CD4-positive, alpha-beta memory T cell (primary cell): ENCODE data around the gene UBE2L6. TPM values are rescaled to one million over a fixed set of nuclear protein-coding genes. Genes with fewer than 3 reads are reported as not detected.

Experiments
- CTCF ChIA-PET: fragments of 350-600 bp; sonication (Branson Sonifier 250); formaldehyde crosslinking; loops from one replicate; lab custom pipeline; 2021; ENCODE audit warnings: inconsistent platforms; ENCODE audit not compliant: partially characterized antibody; lab: Charles Lee
- POLR2A ChIA-PET: fragments of 350-600 bp; sonication (Branson Sonifier 250); formaldehyde crosslinking; loops from one replicate; lab custom pipeline; 2021; ENCODE audit not compliant: partially characterized antibody; lab: Charles Lee
- DNase-seq, 5 donors: peaks; one replicate each; pipeline versions ENCODE4 v3.0.0 to v3.0.0-alpha.2; 2020 to 2022; ENCODE audit warnings: mixed read lengths in 1 of 5
- H3K27ac ChIP-seq: one replicate; pipeline ENCODE4 v1.7.0; 2013; ENCODE audit warnings: low read depth, low read length
- H3K27me3 ChIP-seq: 2 replicates; pipeline ENCODE4 v1.7.0; 2013; ENCODE audit warnings: mild to moderate bottlenecking, low read length, moderate library complexity; ENCODE audit not compliant: insufficient read depth
- H3K36me3 ChIP-seq: 2 replicates; pipeline ENCODE4 v1.7.0; 2013; ENCODE audit warnings: mild to moderate bottlenecking, low read length, moderate library complexity; ENCODE audit not compliant: insufficient read depth
- H3K4me1 ChIP-seq: 2 replicates; pipeline ENCODE4 v1.7.0; 2013; ENCODE audit warnings: mild to moderate bottlenecking, low read length, moderate library complexity; ENCODE audit not compliant: insufficient read depth
- H3K4me3 ChIP-seq, 2 donors: one replicate each; pipeline ENCODE4 v1.7.0; 2013; ENCODE audit warnings: low read length in 2 of 2, mild to moderate bottlenecking in 1 of 2
- H3K9me3 ChIP-seq, 2 donors: one replicate each; pipeline ENCODE4 v1.7.0; 2013; ENCODE audit warnings: low read length in 2 of 2, control low read depth in 1 of 2; ENCODE audit not compliant: control insufficient read depth in 1 of 2
- H3K27ac Mint-ChIP-seq, 7 donors: one replicate each; pipeline ENCODE4 v1.8.0; 2020 to 2021; ENCODE audit warnings: mixed read lengths in 7 of 7, mild to moderate bottlenecking in 6 of 7, inconsistent platforms in 3 of 7, moderate library complexity in 3 of 7
- H3K27me3 Mint-ChIP-seq, 2 donors: one replicate each; pipeline ENCODE4 v1.8.0; 2020 to 2021; ENCODE audit warnings: mixed read lengths in 2 of 2
- H3K36me3 Mint-ChIP-seq, 2 donors: one replicate each; pipeline ENCODE4 v1.8.0; 2020 to 2021; ENCODE audit warnings: mixed read lengths in 2 of 2, inconsistent platforms in 1 of 2, mild to moderate bottlenecking in 1 of 2
- H3K4me1 Mint-ChIP-seq, 4 donors: one replicate each; pipeline ENCODE4 v1.8.0; 2020 to 2021; ENCODE audit warnings: mixed read lengths in 4 of 4, mild to moderate bottlenecking in 1 of 4
- H3K4me3 Mint-ChIP-seq, 8 donors: one replicate each; pipeline ENCODE4 v1.8.0; 2020 to 2021; ENCODE audit warnings: mixed read lengths in 8 of 8, mild to moderate bottlenecking in 7 of 8, moderate library complexity in 6 of 8, inconsistent platforms in 3 of 8
- H3K9me3 Mint-ChIP-seq, 8 donors: one replicate each; pipeline ENCODE4 v1.8.0; 2020 to 2021; ENCODE audit warnings: mixed read lengths in 8 of 8, mild to moderate bottlenecking in 5 of 8, inconsistent platforms in 3 of 8, moderate library complexity in 1 of 8
- intact Hi-C: fragments of 100-400 bp; cut with micrococcal nuclease; formaldehyde crosslinking; loops from one replicate; pipeline ENCODE4 v1.15.1; 2023
- polyA plus RNA-seq, 2 donors: library from polyadenylated mRNA; unstranded; fragments of 300-500 nt; fragmentation: Illumina TruSeq; gene quantifications; one replicate each; pipeline ENCODE4 v1.2.3, GENCODE V29; 2021
- total RNA-seq, 2 experiments: library from RNA; stranded (reverse); gene quantifications; one replicate each; pipeline ENCODE4 v1.2.3, GENCODE V29; 2021

The UBE2L6 gene
- total and polyA plus RNA-seq, 4 experiments from 2014 or later, result 79.7 to 320 (median 170) TPM

GRCh38 chr11:57502376-57502775, 65.1 kb downstream of the UBE2L6 start:
- Mint-ChIP-seq H3K9me3 (no peaks in the 10 kb centered on the region), H3K4me1 (peaks cover 0 to 3% (median 0%) of the 10 kb centered on the region in 4 donors), H3K27me3 (no peaks in the 10 kb centered on the region), H3K4me3 (no peak overlapping the region), H3K27ac (peak overlapping the region in 1 of 7 donors; percentile 63), H3K36me3 (peaks cover 15 to 27% of the 10 kb centered on the region in 2 donors)
- POLR2A ChIA-PET, result interaction anchor here (1.9 kb wide), 1 partner anchor 13 kb away, joined by 5 read pairs; the partner anchor contains the start of gene SLC43A1
- Histone ChIP-seq H3K27me3 (no peaks in the 10 kb centered on the region), H3K27ac (no peak overlapping the region), H3K4me1 (no peaks in the 10 kb centered on the region), H3K9me3 (no peaks in the 10 kb centered on the region), H3K4me3 (no peak overlapping the region), H3K36me3 (peaks cover 4% of the 10 kb centered on the region)
- DNase-seq, result no peak
- intact Hi-C loops, result no loop called here
- CTCF ChIA-PET, result interaction anchor here (1.2 to 27.6 kb wide), 6 partner anchors 9 to 66 kb away, joined by 3 to 848 read pairs (median 6); partner anchors contain the start of genes SLC43A1, SMTNL1, TIMM10 and UBE2L6

DNA sequence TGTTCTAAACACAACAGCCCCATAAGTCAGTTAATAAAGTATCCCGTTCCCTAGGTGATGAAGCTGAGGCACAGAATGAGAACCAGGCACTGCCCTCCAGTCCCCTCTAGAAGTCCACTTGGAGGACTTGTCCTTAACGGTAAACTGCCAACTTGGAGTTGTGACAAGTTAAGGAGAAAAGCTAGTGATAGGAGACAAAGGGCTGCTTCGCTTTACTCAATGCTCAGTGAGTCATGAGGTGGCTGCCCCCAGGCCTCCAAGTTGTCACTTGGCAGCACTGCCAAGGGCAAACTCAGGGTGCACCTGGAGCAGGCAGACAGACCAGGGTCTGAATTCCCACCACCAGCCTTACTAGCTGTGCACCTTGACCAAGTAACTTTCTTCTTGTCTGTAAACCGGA, 65.5 kb downstream of the UBE2L6 start:
- Mint-ChIP-seq H3K4me1 (peaks cover 0 to 3% (median 0%) of the 10 kb centered on the region in 4 donors), H3K9me3 (no peaks in the 10 kb centered on the region), H3K27me3 (no peaks in the 10 kb centered on the region), H3K36me3 (peaks cover 15 to 27% of the 10 kb centered on the region in 2 donors), H3K4me3 (no peak overlapping the region), H3K27ac (peak overlapping the region in 1 of 7 donors; percentile 63)
- H3K27ac ChIP-seq, result no peak overlapping the region
- CTCF ChIA-PET, result interaction anchor here (1.2 to 27.6 kb wide), 6 partner anchors 9 to 66 kb away, joined by 3 to 848 read pairs (median 6); partner anchors contain the start of genes SLC43A1, SMTNL1, TIMM10 and UBE2L6
- H3K36me3 ChIP-seq, result peaks cover 4% of the 10 kb centered on the region
- POLR2A ChIA-PET, result interaction anchor here (1.9 kb wide), 1 partner anchor 13 kb away, joined by 5 read pairs; the partner anchor contains the start of gene SLC43A1
- DNase-seq, result no peak
- intact Hi-C loops, result no loop called here
- H3K27me3 ChIP-seq, result no peaks in the 10 kb centered on the region
- no peaks in the 10 kb centered on the region for H3K4me1 ChIP-seq
- no peak overlapping the region for H3K4me3 ChIP-seq
- no peaks in the 10 kb centered on the region for H3K9me3 ChIP-seq

Other genes with a start within 250 kb of the UBE2L6 start
- 10 to 100 TPM; 17.2 to 23.7 TPM for gene TNKS1BP1, start 242.7 kb downstream of the UBE2L6 start, total RNA-seq
- gene TNKS1BP1, start 242.7 kb downstream of the UBE2L6 start, polyA plus RNA-seq, result 1 to 10 TPM in 1 of 2 donors, under 1 TPM in 1; 0.52 to 4.7 TPM
- gene SSRP1, start 231.8 kb downstream of the UBE2L6 start, total RNA-seq, result 10 to 100 TPM; 69.0 to 74.3 TPM
- gene SSRP1, start 231.8 kb downstream of the UBE2L6 start, polyA plus RNA-seq, result 10 to 100 TPM; 19.6 to 42.2 TPM
- gene P2RX3, start 229.3 kb downstream of the UBE2L6 start, total RNA-seq, result not detected
- not detected for gene P2RX3, start 229.3 kb downstream of the UBE2L6 start, polyA plus RNA-seq
- gene PRG3, start 186.5 kb downstream of the UBE2L6 start, total RNA-seq, result not detected
- not detected for gene PRG3, start 186.5 kb downstream of the UBE2L6 start, polyA plus RNA-seq
- gene PRG2, start 177.0 kb downstream of the UBE2L6 start, total RNA-seq, result under 1 TPM in 1 of 2 experiments, not detected in 1; 0.25 TPM
- gene PRG2, start 177.0 kb downstream of the UBE2L6 start, polyA plus RNA-seq, result not detected
- 10 to 100 TPM; 15.1 to 15.6 TPM for gene SLC43A3, start 140.6 kb downstream of the UBE2L6 start, total RNA-seq
- gene SLC43A3, start 140.6 kb downstream of the UBE2L6 start, polyA plus RNA-seq, result 10 to 100 TPM; 17.7 to 18.5 TPM
- gene RTN4RL2, start 107.1 kb downstream of the UBE2L6 start, total RNA-seq, result under 1 TPM in 1 of 2 experiments, not detected in 1; 0.17 TPM
- gene RTN4RL2, start 107.1 kb downstream of the UBE2L6 start, polyA plus RNA-seq, result under 1 TPM in 1 of 2 donors, not detected in 1; 0.40 TPM
- 10 to 100 TPM; 18.1 to 21.7 TPM for gene SLC43A1, start 52.0 kb downstream of the UBE2L6 start, total RNA-seq
- 10 to 100 TPM; 14.8 to 19.1 TPM for gene SLC43A1, start 52.0 kb downstream of the UBE2L6 start, polyA plus RNA-seq
- 10 to 100 TPM; 30.4 to 34.6 TPM for gene TIMM10, start 36.9 kb downstream of the UBE2L6 start, total RNA-seq
- 10 to 100 TPM; 53.1 to 62.1 TPM for gene TIMM10, start 36.9 kb downstream of the UBE2L6 start, polyA plus RNA-seq
- not detected for gene SMTNL1, start 30.1 kb downstream of the UBE2L6 start, total RNA-seq
- under 1 TPM in 1 of 2 donors, not detected in 1; 0.55 TPM for gene SMTNL1, start 30.1 kb downstream of the UBE2L6 start, polyA plus RNA-seq
- not detected for gene SERPING1, start 30.0 kb upstream of the UBE2L6 start, total RNA-seq
- gene SERPING1, start 30.0 kb upstream of the UBE2L6 start, polyA plus RNA-seq, result not detected
- gene YPEL4, start 82.2 kb upstream of the UBE2L6 start, total RNA-seq, result 10 to 100 TPM; 11.8 to 12.6 TPM
- under 1 TPM in 1 of 2 donors, not detected in 1; 0.23 TPM for gene YPEL4, start 82.2 kb upstream of the UBE2L6 start, polyA plus RNA-seq
- gene CLP1, start 90.1 kb upstream of the UBE2L6 start, total RNA-seq, result 10 to 100 TPM; 14.1 to 16.0 TPM
- gene CLP1, start 90.1 kb upstream of the UBE2L6 start, polyA plus RNA-seq, result 10 to 100 TPM in 1 of 2 donors, 1 to 10 TPM in 1; 9.6 to 22.5 TPM
- gene ZDHHC5, start 100.4 kb upstream of the UBE2L6 start, total RNA-seq, result 10 to 100 TPM; 73.2 to 75.8 TPM
- 10 to 100 TPM; 30.4 to 44.6 TPM for gene ZDHHC5, start 100.4 kb upstream of the UBE2L6 start, polyA plus RNA-seq
- gene MED19, start 144.5 kb upstream of the UBE2L6 start, total RNA-seq, result 10 to 100 TPM; 15.2 TPM
- 10 to 100 TPM; 17.4 to 20.2 TPM for gene MED19, start 144.5 kb upstream of the UBE2L6 start, polyA plus RNA-seq
- gene TMX2, start 144.9 kb upstream of the UBE2L6 start, total RNA-seq, result 10 to 100 TPM; 63.6 to 67.1 TPM
- 10 to 100 TPM; 77.9 to 88.5 TPM for gene TMX2, start 144.9 kb upstream of the UBE2L6 start, polyA plus RNA-seq
- 100 to 1,000 TPM; 102 to 113 TPM for gene SELENOH, start 173.8 kb upstream of the UBE2L6 start, total RNA-seq
- 100 to 1,000 TPM; 186 to 223 TPM for gene SELENOH, start 173.8 kb upstream of the UBE2L6 start, polyA plus RNA-seq
- gene BTBD18, start 184.1 kb upstream of the UBE2L6 start, total RNA-seq, result not detected
- under 1 TPM; 0.34 to 0.44 TPM for gene BTBD18, start 184.1 kb upstream of the UBE2L6 start, polyA plus RNA-seq
- gene CTNND1, start 194.1 kb upstream of the UBE2L6 start, total RNA-seq, result 10 to 100 TPM; 10.3 to 11.1 TPM
- 1 to 10 TPM in 1 of 2 donors, under 1 TPM in 1; 0.91 to 1.6 TPM for gene CTNND1, start 194.1 kb upstream of the UBE2L6 start, polyA plus RNA-seq